GM23248 (cell line): ENCODE results near the gene CDC42EP4.

Experiments
- EZH2 ChIP-seq: fragments of 200-600 bp; sonication (generic); IDR thresholded peaks from 2 replicates; pipeline ENCODE4 v1.6.1; 2018; ENCODE audit warnings: antibody characterized with exemption, mild to moderate bottlenecking; ENCODE audit not compliant: insufficient read depth, poor library complexity, severe bottlenecking
- EZH2phosphoT487 ChIP-seq: fragments of 200-600 bp; sonication (generic); IDR thresholded peaks from 2 replicates; pipeline ENCODE4 v1.6.1; 2018; ENCODE audit warnings: antibody characterized with exemption, moderate library complexity, mild to moderate bottlenecking, low read depth; ENCODE audit not compliant: insufficient read depth

DNA sequence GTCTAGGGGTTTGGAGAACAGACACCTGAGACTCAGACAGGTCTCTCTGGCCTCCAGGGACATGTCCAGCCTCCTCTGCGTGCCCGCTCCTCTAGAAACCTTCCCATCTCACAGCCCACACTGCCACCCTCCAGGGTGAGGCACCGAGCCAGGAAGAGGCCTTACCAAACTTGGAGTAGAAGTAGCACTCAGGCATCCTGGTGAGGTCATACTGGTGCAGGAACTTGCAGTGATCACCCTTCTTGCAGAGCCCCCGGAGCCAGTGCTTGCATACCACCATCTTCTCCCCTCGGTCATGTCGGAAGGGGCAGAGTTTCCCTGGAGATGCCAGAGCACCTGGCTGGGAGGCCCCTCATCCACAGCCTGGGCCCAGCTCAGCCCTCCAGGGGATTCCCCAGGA, 54.3 kb downstream of the CDC42EP4 start:
- TF ChIP-seq EZH2 (no peak), EZH2phosphoT487 (no peak)
